ENCODE data around the gene ACAA1. TPM values are rescaled to one million over a fixed set of nuclear protein-coding genes. Genes with fewer than 3 reads are reported as not detected.
A peak's percentile ranks its signal among the peaks of the same experiment; 100 is the strongest.

The ACAA1 gene
- total RNA-seq, 1 experiment from 2014 or later = 49.0 TPM

GRCh38 chr3:38164643-38164951 lies 27.7 kb upstream of the ACAA1 start (continued):
- TF ChIP-seq REST (IDR thresholded peaks at IDR 0.05; ENCODE audit: low read depth) (no peak), SP1 (IDR thresholded peaks at IDR 0.05; ENCODE audit: low read depth) (no peak), FOSL1 (IDR thresholded peaks at IDR 0.05; ENCODE audit: low read depth) (no peak), JUND (IDR thresholded peaks at IDR 0.05) (no peak), ZNF274 (IDR thresholded peaks at IDR 0.05; ENCODE audit: low read depth, low read length) (no peak), EZH2phosphoT487 (IDR thresholded peaks at IDR 0.05; ENCODE audit: borderline replicate concordance) (no peak)

- H3K4me1 ChIP-seq (ENCODE audit: control insufficient read depth in 1 of 2, insufficient read depth in 2 of 2, low read length in 2 of 2) = peaks cover 6 to 41% of the 10 kb centered on the region in 2 experiments; a peak in 3 of 4 replicates
- POLR2A ChIA-PET = interaction anchor here (1.0 to 2.4 kb wide), 8 partner anchors 8 to 27 kb away, joined by 3 to 19 read pairs (median 4); partner anchors contain the start of genes ACAA1 and MYD88
- CTCF ChIA-PET = interaction anchor here (1.0 to 2.0 kb wide), 6 partner anchors 10 to 183 kb away, joined by 3 to 10 read pairs (median 7); partner anchors contain the start of genes ACAA1 and XYLB
- RAD21 ChIA-PET (ENCODE audit: low non-redundant PET in 1 of 2, low total read pairs in 2 of 2, uncharacterized antibody in 2 of 2, unreplicated experiment in 2 of 2) = no interaction called here
- intact Hi-C loops (cut with micrococcal nuclease) = loop anchor here (2.0 kb wide), 1 partner anchor 27 kb away; the partner anchor contains the start of gene ACAA1
- H3K27me3 ChIP-seq (ENCODE audit: insufficient read depth, low read length) = no peaks in the 10 kb centered on the region
- H4K20me1 ChIP-seq (ENCODE audit: insufficient read depth) = peaks cover 4% of the 10 kb centered on the region; the same call in 1 of the 2 replicates
- peak overlapping the region; percentile 88 to 92 for H3K4me3 ChIP-seq (replicated peaks in 1 of 2; ENCODE audit: low read depth in 1 of 2, low read length in 2 of 2)
- no peaks in the 10 kb centered on the region for H3K9me2 ChIP-seq (ENCODE audit: insufficient read depth)
- peak overlapping the region; percentile 77 for H3K4me2 ChIP-seq (ENCODE audit: low read length)
- H3K36me3 ChIP-seq (ENCODE audit: control insufficient read depth in 1 of 2, insufficient read depth in 2 of 2, low read length in 2 of 2) = no peaks in the 10 kb centered on the region
- H3K79me2 ChIP-seq (ENCODE audit: insufficient read depth, low read length) = peaks cover 37% of the 10 kb centered on the region
- DNase-seq (ENCODE audit: low read depth, low spot score) (no peak), ATAC-seq (no peak)
- H3K9me3 ChIP-seq (ENCODE audit: control insufficient read depth in 1 of 2, insufficient read depth in 1 of 2, low read depth in 1 of 2, low read length in 2 of 2) = no peaks in the 10 kb centered on the region
- H3K27ac ChIP-seq (ENCODE audit: low read depth, low read length) = peak overlapping the region; percentile 90
- H2AFZ ChIP-seq (ENCODE audit: low read depth, low read length, poor library complexity, severe bottlenecking) = no peak overlapping the region
- BruUV-seq (replicated peaks) = no TSS peak
- peak overlapping the region; percentile 94 for H3K9ac ChIP-seq (ENCODE audit: low read length)
- TF ChIP-seq ATF3 (IDR thresholded peaks at IDR 0.05) (no peak), REST (IDR thresholded peaks at IDR 0.05; ENCODE audit: low read depth) (no peak), CTCF (IDR thresholded peaks at IDR 0.05 in 2 of 3, conservative IDR thresholded peaks at IDR 0.05 in 1 of 3; ENCODE audit: borderline replicate concordance in 1 of 3, insufficient read depth in 1 of 3, low read depth in 2 of 3, low read length in 2 of 3) (no peak), YY1 (IDR thresholded peaks at IDR 0.05; ENCODE audit: extremely low read depth, insufficient replicate concordance, low read depth, low read length) (no peak)
These were observed 27.1 kb upstream of the ACAA1 start for GRCh38 chr3:38163841-38164642.
